Kasumi-1 (cell line): ENCODE measurements around the gene HPSE2.
"Not testable (repeated sequence)": the region's sequence is repeated elsewhere in the genome, so short reads cannot be mapped to it uniquely, and the experiment has no call there.

Experiments used
- DNase-seq, 2 experiments: peaks; one replicate each; lab custom pipeline; 2025; lab: John Stamatoyannopoulos, UW

HPSE2 gene

DNA sequence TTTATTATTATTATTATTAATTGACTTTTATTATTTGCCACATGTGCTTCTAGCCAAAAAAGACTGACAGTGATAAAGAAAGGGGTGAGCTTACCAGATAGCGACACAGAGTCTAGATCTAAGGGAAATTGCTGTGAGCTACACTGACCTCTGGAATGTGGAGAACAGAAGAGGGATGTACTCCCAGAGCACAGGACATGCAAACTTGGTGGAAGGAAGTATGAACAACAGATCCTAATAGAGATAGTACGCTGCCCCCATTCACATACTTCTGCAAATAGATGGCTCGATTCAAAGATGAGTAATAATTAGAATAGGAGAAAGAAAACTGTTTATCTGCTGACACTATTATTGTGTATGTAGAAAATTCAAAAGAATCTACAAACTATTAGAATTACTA, 679.6 kb downstream of the HPSE2 start:
- no peak for DNase-seq

DNA sequence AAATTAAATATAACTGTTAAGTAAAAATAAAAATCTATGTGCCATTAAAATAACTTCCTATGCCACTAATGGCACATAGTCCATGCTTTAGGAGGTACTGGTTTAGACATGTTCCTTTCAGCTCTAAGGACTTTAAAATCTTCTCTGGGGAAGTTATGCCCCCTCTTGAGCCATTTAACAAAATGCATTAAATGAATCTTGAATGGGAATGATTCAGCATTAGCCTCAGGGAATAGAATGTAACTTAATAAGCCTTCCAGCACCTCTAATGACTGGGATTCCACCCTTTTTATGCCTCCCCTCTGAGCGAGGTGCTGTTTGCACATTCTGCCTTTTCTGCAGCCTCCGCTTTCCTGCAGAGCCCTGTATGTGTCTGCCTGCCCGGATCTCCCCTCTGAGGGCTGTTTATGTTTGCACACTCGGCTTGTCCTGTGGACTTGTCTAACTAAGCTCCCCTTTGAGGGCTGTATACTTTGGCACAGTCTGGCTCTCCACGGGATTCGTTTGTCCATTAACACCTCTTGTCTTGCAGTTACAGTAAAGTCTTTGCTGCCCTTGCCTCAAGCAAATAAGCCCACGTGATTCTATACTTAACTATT, 680.5 kb downstream of the HPSE2 start:
- DNase-seq = no peak

DNA sequence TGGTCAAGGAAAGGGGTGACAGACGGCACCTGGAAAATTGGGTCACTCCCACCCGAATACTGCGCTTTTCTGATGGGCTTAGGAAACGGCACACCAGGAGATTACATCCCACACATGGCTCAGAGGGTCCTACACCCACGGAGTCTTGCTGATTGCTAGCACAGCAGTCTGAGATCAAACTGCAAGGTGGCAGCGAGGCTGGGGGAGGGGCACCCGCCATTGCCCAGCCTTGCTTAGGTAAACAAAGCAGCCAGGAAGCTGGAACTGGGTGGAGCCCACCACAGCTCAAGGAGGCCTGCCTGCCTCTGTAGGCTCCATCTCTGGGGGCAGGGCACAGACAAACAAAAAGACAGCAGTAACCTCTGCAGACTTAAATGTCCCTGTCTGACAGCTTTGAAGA, 694.1 kb downstream of the HPSE2 start:
- DNase-seq = not testable (repeated sequence)

DNA sequence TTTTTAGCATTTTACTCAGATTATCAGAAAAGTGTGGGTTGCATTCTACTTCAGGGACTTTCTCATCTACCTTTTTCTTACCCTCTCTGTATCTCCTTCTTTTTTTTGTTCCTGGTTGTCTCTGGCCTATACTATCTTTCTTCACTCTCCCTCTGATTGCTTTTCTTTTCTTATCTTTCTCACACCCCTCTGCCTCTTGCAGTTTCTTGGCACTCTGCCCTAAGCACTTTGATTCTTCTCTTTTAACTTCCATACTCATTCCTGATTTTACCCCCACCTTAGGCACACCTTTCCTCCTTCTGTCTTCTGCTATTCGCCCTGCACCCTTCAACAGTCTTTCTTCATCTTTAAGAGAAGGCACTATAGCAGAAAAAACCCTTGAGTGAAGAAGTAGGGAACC, 696.1 kb downstream of the HPSE2 start:
- no peak for DNase-seq

DNA sequence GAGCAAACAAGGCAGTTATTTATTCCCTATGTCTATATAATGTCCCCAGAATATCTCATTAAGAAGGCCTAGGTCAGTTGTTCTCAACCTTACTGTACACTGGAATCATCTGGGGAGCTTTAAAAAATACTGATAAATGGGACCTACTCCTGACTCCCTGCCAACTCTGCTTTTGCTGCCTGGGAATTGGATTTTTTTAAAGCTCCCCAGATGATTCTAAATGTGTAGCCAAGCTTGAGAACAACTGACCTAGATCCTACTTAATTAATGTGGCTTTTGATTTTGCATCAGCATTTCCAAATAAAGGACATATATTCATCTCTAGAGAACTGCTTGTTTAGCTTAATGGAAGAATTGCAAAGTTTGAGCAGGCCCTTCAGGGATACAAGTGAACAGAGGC, 697.2 kb downstream of the HPSE2 start:
- DNase-seq = no peak

DNA sequence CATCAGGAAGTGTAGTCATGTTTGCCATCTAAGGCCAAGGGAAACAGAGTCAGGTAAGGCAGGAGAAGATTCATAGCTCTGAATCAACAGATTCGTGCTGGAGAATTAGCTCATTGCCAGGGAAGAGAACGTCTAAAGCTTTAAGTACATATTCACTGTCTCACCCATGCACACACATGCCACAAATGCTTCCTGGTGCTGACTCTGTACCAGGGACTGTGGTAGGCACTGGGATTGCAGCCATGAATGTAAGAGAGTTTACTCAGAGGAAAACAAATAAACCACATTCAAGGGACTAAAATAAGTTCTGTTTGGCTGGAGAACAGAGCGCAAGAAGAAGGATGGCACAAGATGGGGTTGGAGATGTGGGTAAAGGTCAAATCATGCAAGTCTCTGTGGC, 699.1 kb downstream of the HPSE2 start:
- no peak for DNase-seq

DNA sequence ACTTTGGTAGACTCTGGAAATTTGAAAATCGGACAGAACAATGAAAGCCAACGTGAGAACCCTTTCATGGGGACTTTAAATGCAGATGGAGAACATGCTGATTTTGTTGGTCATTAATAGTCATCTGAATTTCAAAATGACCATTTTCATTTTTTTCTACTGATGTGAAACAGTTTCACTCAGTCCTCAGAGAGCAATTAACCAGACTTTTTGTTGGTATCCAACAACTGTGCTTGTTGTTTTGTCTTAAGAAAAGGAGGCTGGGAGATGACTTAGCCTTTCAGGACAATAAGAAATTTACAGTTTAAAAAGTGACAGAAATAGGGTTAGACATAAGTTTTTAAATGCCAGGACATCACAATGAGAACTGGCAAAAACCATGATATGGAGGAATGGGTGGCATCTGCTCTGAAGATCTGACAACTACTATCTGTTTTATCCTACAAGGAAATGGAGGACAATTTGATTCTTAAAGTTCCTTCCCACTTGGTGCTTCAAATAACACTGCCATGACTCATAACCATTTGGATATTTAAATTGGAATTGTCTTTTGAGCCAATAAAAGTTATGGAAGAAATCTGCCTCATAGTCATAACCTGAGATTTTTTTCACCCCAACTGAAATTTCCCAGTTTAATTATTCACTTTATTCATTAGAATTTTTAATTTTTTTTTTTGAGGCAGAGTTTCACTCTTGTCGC, 701.8 kb downstream of the HPSE2 start:
- no peak for DNase-seq

DNA sequence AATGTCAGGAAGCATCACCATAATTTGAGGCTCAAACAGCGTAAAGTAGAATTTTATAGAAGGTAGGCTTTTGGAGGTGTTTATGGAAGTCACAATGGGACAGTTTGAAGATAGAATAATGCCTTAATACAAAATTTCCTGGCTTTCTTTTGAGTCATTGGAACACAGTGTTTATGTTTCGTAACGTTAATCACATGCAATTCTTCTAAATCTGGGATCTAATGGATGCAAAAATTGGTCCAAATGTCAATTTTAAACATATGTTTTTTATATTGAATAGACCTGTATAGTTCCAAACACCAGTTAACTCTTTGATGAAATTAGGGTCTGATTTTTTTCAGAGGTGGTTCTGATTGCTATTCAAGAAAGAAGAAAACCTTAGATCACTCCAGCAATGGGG, 702.4 kb downstream of the HPSE2 start:
- no peak for DNase-seq

DNA sequence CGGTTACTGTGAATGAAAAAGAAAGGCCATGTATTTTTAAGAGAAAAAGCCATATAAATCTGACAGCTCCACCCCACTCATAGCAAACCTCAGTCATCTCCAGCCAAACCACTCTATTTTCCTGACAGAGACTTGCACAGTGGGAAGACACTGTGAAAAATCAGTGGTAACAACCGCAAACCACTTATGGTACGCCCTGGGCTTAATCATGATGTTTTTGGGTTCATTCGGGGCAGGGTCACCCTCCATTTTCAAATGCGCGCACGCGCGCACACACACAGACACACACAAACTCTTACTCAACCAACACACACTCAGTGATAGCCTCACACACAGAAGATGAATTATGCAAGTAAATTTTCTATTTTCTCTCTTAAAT, 706.9 kb downstream of the HPSE2 start:
- no peak for DNase-seq

DNA sequence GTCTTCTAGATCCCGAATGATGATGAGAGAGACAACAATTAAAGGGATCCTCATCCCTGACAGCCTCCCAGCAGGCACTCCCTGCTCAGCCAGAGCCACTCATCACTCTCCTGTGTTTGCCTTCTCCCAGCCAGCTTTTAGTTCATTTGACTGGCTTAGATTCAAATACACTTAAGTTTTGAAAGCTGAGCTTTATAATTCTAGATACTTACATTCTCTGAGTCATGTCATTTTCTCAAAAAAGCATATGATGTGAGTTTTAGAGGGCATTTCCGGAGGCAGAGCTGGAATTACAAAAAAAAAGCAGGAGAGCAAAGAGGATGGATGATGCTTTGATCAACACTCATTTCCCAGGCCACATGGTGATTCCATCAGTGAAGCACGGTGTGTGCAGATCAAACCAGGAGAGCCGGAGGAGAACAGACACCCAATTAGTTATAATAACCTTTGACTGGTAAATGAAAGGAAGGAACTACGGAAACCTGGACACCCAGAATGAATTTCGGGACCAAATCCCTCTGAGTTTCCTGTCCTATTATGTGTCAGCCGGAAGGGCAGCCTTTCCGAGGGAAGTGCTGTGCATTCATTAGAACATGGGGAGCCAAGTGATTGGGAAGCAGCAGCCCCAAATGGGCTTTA, 707.4 kb downstream of the HPSE2 start:
- DNase-seq = no peak

DNA sequence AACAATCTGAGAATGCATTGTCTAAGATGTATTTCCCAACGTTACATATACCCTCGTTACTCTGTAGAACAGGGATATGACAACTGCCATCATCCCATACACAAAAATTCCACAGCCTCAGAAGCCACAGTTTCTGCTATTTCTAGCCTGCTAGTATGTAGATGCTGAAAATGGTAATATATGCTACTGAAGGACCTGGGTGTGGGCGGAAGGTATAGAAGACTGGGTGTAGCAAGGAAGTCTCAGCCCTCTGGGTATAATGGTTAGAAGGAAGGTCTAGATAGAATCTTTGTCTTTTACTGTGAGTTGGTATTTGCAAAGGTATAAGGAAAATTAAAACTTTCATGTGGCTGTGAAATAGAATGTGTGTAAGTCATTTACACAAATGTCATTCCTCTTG, 709.7 kb downstream of the HPSE2 start:
- DNase-seq = no peak

DNA sequence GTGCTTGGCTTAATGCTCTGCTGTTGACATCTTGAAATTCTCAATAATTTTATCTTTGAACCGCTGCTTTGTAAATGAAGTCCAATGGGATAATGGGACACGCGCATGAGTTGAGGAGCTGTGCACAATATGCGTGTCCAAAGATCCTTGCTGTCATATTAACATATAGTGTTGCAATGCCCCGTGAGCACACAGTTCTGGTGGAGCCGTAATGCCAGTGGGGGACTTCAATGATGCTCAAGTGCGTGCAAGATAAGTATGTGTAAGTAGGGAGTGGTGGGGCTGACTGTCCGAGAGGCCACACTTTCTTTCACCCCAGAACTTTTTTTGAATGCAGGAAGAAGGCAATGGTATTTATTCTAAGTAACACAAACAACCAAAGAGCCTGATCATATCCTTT, 711.5 kb downstream of the HPSE2 start:
- no peak for DNase-seq

DNA sequence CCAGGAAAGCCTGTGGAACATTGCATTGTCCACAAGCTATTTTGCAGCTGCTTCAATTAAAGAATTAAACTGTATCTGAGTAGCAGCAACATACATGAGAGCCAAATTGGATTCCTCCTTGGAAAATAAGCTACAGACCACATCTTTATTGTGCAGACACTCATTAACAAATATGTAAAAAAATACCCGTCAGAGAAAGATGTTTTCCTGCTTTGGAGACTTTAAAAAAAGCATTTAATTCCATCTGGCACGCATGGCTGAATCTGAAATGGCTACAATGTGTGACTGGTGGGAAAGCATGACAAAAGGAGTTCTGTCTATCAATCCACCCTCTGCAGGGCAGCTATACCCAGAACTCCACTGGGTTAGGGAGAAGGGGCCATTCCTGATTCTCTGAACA, 715.8 kb downstream of the HPSE2 start:
- no peak for DNase-seq

DNA sequence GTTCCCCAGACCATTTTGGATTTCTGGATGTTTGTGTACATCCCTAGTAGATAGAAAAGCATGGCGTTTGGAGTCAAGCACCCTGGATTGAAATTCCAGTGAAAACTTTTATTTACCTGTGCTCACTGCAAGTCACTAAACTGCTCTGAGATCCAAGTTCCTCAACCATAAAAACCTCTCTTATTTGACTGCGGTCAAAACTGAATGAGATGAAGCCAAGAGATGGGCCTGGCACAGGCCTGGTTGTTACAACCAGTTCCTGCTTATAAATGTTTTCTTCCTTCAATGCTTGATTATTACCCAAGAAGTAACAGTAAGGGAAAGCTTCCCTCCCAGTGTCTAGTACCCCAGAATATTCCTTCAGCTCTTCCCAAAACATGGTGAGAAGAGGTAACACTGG, 718.0 kb downstream of the HPSE2 start:
- DNase-seq = no peak

DNA sequence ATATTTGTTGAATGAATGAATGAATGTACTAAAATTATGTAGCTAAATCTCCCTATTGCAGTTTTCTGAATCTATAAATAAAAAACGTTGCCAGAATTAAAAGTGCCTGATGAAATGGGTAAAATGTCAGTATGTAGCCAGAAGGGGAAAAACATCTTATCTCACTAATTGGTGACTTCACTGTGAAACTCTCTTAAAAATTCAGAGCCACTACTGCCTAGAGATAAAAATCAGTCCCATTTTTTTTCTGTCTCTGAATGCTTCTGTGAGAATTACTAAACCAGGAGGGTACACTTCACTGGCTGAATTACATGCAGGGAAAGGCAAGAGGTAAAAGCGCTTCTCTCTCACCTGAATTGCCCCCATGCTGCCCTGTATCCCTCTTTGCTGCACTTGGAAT, 719.3 kb downstream of the HPSE2 start:
- DNase-seq = no peak

DNA sequence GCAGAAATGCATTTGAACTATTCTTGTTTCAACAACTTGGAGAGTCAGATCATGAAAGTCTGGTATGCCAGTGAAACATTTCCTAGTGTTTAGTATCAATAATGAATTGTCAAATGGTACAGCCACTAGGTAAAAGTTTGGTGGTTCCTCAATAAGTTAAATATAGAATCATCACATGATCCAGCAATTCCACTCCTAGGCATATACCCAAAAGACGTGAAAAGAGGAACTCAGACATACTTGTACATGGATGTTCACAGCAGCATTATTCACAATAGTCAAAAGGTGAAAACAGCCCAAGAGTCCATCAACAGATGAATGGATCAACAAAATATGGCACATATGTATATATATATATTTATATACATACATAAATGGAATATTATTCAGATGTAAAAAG, 721.9 kb downstream of the HPSE2 start:
- no peak for DNase-seq

DNA sequence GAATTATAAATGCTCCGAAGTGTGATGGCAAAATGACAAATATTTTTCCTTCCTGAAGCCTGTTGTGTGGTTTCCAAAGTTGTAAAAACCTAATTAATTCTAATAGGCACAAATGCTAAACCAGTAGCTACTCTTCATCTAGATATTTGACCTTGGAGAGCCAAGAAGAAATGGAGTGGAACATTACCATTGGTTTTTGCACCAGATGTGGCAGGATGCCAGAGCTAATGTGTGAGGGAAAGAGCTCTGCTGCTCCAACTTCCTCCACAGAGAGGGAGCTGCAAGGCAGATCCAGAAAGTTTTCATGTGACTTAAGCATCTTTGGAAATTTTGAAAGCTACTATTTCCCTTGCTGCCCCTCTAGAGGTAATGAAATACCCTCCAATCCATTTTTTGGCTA, 723.8 kb downstream of the HPSE2 start:
- DNase-seq = no peak

DNA sequence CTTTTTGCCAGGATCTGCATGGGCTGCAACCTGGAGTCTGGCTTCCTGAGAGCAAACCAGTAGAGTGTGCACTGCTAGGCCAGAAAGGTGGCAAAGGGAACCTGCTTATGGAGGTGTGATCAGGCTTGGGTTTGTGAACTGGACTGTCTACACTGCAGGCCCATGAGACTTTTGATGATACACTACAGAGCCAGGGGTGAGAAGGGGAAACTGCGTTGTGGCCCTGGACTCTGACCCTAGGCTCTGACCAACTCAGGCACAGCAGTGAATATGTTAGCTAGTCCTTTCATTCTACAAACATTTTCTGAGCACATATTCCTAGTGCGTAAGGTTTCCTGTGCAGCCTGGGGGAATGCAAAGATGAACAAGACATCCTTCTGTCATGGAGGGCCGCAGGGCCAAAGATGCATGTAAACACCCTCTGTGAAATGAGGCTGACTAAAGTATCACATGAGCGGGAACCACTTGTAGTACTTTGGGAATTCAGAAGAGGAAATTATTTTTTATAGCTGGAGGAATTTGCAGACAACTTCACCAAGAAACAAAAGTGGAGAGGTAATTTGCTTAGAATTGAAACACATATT, 725.1 kb downstream of the HPSE2 start:
- DNase-seq = no peak

DNA sequence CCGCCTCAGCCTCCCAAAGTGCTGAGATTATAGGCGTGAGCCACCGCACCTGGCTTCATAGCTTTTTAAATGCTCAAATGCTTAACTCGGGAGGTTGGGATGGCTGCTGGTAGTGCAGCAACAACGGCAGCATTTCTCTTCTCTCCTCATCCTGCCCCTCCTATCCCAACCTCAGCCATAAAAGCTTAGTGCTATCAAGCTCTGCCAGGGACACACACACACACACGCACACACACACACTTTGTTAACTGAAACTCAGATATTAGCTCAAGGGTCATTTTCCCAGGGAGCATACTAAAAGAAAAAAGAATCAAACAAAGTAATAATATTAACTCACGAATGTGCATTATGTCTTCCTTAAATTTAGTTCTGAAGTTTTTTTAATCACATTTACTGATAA, 725.9 kb downstream of the HPSE2 start:
- DNase-seq = no peak

DNA sequence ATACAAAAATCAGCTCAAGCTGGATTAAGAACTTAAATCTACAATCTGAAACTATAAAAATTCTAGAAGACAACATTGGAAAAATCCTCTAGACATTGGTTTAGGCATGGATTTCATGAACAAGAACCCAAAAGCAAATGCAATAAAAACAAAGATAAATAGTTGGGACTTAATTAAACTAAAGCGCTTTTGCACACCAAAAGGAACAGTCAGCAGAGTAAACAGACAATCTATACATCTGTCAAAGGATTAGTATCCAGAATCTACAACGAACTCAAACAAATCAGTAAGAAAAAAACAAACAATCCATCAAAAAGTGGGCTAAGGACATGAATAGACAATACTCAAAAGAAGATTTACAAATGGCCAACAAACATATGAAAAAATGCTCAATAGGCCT, 733.1 kb downstream of the HPSE2 start:
- not testable (repeated sequence) for DNase-seq

DNA sequence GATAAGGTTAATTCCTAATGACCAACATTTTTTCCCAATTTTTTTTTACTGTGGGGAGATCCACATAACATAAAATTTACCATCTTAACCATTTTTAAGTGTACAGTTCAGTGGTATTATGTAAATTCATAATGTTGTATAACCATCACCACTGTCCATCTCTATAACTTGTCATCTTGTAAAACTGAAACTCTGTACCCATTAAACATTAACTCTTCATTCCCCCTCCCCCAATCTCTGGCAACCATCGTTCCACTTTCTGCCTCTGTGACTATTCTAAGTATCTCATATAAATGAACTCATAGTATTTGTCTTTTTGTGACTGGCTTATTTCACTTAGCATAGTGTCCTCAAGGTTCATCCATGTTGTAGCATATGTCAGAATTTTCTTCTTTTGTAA, 742.9 kb downstream of the HPSE2 start:
- no peak for DNase-seq

DNA sequence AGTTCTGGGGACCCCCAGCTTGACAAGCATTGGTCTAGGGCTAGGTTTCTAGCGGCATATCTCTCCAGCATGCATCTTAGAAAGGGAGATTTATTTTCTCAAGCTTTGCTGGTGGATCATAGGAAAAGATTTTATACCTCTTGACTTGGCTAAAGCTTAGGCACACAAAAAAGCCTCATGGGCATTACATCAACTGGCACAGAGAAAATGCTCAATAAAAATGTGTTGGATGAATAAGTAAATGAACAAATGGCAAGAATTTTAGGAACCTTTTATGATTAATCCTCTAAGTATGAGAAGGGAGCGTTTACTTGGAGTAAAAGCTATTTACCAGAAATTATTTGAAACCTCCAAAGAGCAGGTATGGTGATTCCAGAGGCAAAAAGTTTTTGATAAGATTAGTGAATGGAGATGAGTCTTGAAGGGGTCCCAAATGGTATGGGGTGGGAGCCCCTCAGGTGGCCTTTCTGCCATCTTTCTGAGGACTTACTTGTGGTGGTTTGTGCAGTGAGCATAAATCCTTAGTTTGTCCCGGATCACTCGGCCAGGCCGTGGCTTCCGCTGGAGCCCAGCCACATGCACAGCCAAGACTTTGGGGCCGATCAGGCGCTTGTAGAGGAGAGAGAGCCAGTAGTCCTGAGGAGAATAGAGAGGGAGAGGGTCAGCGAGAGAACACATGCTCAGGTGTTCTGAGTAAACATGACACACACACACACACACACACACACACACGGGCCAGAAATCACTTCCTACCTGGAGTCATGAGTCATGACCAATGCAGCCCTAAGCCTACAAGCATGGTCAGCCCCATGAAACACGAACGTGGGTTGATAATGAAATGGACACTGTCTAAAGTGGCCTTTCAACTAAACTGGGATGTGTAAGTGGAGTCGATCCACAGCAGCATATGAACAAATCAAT, 745.8 kb downstream of the HPSE2 start:
- DNase-seq = no peak
